Activated CD8-positive, alpha-beta memory T cell treated with anti-CD3 and anti-CD28 coated beads, Interleukin-2, amount 50 U/mL, for 1 hour (primary cell): Measurements from ENCODE around the gene DNAJC18.
A peak's percentile ranks its signal among the peaks of the same experiment; 100 is the strongest.
"Not testable (repeated sequence)": the region's sequence is repeated elsewhere in the genome, so short reads cannot be mapped to it uniquely, and the experiment has no call there.

Experiments used
- DNase-seq: peaks from one replicate; pipeline ENCODE4 v3.0.0-alpha.2; 2020; ENCODE audit errors: extremely low read depth

Gene DNAJC18

DNA sequence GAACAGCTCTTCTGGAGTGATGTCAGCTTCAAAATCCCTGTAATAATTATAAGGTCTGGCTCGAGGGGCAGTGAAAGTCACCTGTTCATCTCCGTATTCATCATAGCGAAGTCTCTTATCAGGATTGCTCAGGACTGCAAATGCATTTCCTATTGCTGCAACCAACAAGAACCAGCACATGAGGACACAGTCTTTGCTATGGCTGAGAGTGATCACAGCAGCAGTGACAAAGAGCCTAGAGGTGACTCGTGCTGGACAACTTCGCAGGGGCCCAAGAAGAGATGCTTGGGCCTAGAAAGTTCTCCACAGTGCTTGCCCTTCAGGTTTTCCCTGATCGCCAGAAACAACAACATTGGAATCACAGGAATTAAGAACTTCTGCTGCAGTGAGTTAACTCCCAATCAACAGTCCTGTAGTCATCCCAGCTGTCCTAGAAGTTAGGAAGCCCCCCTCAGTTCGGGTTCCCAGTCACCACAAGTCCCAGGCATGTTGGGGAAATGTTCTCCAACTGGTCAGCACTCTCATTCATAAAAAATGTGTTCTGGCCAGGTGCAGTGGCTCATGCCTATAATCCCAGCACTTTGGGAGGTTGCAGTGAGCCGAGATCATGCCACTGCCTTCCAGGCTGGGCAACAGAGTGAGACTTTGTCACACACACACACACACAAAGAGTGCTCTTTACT is 13.0 kb downstream of the DNAJC18 start:
- DNase-seq = no peak

DNA sequence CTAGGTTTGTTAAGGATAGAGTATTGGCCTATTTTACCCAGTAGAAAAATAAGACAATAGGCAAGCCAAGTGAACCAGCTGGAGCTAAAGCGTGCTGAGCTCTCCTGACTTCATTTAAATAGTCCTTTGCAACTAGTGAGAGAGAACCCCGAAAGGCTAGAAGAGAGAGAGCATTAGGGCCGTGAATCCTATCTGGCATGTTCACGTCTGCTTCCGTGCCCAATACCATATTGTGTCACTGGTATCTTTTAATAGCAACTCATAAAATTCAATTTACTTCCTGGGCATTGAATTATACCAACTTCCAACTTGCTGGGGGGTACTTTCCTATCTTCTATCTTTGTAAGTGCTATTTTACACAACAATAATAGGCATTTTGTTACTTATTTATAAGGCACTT is 13.8 kb downstream of the DNAJC18 start:
- no peak for DNase-seq

DNA sequence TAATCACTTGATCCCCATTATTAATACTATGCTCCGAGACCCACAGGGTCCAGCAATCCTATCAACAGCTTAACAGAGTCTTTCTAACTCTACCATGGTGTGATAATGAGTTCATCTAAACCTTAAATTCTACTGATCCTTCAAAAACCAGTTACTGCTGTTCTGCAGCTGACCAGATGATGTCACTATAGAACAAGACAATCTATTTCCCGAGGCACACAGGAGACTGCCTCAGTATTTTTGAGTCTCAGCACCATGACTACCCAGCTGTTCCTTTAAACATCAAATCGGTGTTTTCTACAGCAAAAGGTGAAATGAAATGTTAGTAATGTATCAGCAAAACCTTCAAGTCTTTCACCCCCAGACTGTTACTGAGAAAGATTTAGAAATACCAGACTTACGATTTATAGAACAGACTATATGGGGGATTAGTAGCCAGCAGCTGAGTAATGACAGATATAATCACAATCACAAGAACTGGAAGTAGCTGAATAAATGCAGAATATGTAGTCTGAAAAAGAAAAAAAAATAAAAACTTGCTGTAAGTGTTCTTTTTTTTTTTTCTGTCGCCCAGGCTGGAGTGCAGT is 16.9 kb downstream of the DNAJC18 start:
- DNase-seq = peak; percentile 30

DNA sequence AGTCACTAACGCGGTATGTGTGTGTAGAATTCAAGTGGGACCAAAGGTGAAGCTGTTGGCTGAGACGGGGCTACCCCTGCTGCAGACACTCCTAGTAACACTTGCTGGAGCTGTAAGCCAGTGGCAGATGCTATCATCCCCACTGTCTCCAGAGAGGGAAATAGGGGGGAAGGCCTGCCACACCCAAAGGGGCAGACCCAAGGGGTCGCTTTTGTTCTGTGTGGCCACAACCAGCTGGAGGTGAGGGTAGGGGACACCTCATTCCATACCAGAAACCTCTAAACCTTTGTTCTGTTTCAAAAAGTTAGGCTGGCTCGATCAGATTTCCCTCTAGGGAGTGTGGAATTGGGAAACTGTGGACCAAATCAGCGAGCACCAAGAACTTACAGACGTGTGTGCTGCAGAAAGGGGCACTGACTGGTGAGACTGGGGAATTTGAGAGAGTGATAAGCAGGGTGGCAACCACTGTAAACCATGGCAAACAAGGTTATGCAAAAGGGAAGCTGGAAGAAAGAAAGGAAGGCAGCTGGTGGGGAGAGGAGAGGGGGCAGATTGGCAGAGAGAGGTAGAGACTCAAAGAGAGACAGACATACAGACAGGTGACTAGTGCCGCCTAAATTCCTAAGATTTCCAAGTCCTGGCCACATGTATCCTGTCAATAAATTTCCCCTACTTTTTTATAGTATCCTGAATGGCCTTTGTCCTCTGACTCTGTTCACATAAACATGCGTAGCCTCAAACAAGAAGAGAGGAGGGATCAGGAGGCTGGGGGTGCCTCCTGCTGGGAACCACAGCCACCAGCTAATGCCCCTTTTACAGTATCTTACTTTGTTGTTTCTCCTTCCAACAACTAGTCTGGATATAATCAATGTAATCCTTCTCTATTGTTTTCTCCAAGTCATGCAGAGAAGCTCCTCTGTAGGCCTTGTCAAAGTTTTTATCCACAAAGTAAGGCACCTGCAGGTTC is 19.8 kb downstream of the DNAJC18 start:
- DNase-seq = no peak

DNA sequence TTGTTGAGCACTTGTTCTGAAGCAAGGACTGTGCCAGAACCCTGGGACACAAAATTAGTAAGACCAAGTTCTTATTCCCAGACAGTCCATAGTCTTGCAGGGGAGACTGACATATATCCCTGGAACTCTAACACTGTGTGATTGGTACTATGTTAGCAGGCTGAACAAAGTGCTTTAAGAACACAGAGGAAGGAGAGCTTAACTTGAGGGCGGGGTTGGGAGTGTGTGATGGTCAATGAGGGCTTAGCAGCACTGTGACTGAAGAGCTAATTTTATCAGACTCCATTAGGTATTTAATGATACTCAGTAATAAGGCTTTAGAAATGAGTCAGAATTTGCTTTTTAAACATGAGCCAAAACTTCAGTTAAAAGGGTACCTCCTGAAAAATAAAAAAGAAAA is 20.5 kb downstream of the DNAJC18 start:
- DNase-seq = no peak

DNA sequence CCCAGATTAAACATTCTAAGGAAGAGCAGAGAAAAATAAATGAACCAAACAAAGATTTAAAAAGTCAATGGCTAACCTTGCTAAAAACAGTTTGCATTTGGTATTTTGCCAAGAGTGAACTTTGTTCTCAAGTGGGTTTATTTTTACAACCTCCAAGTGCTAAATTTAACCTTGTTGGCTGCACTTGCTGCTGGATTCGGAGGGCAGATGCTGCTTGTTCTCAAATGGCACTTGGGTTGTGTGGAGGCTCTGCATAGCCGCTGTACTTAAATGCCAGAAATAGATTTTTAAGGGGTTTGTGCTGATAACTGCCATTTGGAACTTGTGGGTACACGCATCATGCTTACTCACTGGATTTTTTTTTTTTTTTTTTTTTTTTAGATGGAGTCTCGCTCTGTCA is 22.1 kb downstream of the DNAJC18 start:
- DNase-seq = no peak

DNA sequence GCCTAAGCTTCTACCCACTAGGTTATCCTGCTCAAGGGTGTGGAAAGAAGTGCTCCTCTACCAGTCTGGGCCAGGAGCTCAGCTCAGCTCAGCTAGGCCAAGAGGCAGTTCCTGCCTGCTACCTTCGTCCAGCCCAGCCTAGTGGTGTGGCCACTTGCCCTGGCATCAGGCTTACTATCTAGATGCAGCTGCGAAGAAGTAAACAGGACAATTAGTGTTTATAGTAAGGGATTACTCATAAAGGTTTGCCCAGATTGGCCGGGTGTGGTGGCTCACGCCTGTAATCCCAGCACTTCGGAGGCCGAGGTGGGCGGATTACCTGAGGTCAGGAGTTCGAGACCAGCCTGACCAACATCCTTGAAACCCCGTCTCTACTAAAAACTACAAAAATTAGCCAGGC is 22.7 kb downstream of the DNAJC18 start:
- no peak for DNase-seq

DNA sequence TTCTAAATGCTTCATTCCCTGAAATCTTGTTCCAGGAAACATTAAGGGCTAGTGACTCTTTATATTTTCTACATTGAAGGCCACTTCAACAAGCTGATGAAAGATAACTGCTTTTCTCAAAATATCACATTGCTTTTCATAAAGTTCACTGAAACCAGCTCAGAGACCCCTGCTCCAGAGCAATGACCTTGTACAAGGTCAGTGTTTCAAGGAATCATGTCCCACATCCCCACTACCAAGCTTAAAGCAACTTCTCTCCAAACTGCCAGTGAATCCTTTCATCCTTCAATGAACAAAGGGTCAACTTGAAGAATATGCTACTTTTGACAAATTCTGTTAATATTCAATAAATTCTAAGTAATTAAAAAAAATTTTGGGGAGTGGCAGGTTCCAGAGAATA is 23.5 kb downstream of the DNAJC18 start:
- DNase-seq = no peak

DNA sequence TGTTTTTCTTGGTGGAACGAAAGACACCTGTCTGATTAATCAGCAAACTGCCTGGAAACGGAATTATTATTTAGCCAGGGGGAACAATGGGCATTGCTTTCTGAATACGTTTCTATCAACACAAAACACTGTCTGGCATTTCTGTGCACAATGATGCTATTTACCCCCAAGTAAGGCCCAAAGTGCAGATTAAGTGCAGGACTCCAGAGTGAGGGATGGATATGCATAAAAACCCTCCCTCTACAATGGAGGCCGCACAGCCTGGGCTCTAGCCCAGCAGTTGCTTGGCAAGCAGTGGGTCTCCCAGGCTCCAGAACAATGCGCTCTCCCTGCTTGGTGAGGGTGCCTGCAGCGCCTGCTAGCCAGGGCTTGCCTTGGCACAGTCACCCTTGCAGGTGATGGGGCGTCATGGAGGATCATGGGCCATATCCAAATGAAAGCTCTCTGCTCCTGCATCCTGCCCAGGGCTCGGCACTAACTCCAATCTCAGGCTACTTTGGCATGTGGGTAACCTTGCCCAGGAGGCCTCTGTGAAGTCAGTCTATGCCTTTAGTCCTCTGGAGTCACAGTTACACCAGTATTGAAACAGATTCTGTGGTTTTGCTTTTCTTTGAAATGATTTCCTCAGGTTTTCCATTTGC is 24.0 kb downstream of the DNAJC18 start:
- no peak for DNase-seq

DNA sequence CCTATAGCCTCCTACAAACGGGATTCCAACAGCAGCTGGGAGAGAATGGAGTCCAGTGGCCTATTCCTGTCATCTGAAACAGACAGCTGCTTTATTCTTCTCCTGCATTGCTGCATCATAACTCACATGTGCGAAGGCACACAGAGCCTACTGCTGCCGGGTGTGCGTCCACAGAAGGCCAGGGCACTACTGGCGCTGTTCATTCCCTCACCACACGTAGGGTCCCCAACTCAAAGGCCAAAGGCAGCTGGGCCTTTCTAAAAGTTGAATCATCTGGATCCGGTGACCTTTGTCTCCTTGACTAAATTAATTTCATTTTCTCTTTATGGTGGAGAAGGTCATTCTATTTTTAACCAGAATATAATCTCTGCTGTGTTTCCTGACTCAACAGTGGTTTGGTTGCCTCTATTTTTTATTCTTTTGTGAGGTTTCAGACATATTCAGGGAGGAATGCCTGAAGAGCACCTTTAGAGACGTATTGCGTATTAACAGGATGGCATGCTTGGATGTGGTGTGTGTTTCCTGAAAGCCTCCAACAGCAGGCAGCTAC is 24.7 kb downstream of the DNAJC18 start:
- no peak for DNase-seq

DNA sequence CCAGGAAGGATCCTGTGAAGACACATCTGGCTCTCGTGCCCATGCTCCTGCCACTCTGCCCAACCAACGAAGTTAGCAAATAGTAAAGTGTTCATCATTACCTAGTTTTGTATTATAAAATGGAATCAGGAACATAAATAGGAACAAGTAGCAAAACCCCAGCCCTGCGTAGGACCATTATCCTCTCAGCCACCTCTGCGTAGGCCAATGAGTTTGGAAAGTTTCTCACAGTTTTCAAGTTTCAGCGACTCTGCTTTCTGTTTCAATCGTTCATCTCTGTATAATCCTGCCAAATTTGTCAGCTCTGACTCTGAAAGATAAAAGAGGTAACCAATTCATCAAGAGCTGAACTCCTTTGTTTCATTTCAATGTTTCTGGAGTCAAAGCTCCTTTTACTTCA is 25.4 kb downstream of the DNAJC18 start:
- no peak for DNase-seq

DNA sequence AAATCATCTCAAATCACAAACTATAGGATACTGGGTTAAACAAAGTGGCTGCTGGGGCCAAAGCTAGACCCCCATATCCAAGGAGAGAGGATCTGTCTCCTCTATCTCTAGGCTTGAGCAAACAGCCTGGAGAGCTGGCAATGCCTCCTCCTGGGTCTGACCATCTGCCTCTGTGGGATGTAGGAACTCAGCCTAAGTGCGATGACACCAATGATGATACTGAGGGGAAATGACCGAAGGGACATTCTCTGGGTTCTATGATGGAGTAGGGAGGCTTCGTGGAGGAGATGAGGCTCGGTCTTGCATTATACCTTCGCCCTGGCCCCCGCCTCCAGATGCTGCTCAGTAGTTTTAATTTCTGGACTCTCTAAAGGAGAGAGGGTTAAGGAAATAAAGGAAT is 26.2 kb downstream of the DNAJC18 start:
- DNase-seq = no peak

DNA sequence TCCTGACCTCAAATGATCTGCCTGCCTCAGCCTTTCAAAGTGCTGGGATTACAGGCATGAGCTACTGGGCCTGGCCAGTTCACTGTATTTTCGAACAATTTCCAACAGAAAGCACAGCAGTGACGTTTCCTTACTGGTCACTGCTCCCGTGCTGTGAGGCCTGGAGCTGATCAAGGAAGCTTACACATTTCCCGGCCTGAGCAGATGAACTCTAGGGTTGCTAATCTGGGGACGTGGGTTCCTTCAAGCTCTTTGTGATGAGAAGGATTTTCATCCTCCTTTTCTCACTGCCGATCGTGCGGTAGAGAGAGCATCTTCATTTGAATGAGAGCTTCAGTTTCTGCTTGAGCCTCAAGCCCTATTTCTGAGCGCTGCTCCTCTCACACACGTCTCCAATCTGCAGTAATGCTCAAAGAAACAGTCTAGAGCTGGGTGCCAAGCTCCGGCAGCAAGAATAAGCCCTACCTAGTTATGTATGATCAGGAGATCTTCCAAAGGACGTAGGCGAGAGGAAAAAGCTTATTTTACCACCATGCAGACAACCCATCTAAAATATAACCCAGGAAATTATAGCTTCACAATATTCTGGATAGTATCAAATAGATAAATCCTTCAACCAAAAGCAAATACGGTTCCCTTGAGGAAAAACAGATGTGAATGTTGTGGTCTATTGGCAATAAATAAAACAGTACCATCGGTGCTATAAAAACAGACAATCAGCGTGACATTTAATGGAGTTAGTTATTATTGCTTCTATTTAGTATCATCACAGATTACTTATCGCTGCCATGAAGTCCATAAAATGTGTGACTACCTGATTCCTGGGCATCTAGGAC is 28.1 kb downstream of the DNAJC18 start:
- no peak for DNase-seq

DNA sequence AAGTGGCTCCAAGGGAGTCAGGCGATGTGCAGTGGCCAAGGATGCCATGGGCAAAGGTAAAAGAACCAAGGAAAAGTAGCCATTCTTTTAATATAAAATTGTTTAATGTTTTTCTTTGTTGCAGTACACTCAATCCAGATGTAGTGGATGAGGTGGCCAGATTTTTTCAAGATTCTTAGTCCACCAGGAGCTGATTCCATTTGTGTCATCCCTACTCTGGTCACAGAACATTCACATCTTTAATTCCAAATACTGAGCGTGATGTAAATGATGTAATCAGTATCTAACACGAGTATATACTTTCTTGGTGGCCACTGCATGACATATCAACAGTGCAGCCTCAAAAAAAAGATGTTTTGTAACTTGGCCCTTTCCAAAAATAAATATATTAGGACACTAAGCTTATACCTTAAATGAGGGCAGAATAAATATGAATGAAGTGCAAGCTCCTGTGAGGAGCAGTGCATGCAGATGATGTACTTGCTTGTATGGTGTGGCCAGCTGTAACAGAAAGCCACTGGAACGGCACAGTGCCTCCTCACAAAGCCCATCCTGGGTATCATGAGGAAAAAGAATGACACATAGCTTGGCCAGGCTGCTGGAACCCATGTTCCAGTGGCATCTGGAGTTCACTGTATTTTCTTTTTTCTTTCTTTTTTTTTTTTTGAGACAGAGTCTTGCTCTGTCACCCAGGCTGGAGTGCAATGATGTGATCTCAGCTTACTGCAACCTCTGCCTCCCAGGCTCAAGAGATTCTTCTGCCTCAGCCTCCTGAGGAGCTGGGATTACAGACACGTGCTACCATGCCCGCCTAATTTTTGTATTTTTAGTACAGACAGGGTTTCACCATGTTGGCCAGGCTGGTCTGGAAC is 29.0 kb downstream of the DNAJC18 start:
- no peak for DNase-seq

DNA sequence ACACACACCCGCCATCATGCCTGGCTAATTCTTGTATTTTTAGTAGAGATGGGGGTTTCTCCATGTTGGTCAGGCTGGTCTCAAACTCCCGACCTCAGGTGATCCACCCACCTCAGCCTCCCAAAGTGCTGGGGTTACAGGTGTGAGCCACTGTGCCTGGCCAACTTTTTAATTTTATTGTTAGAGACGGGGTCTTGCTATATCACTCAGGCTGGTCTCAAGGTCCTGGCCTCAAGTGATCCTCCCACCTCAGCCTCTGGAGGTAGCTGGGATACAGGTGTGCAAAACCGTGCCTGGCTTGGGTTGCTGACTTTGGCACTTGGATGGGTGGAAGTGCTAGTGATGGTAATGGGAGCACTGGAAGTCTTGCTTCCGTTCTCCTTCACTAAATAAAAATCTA is 30.2 kb downstream of the DNAJC18 start:
- not testable (repeated sequence) for DNase-seq

DNA sequence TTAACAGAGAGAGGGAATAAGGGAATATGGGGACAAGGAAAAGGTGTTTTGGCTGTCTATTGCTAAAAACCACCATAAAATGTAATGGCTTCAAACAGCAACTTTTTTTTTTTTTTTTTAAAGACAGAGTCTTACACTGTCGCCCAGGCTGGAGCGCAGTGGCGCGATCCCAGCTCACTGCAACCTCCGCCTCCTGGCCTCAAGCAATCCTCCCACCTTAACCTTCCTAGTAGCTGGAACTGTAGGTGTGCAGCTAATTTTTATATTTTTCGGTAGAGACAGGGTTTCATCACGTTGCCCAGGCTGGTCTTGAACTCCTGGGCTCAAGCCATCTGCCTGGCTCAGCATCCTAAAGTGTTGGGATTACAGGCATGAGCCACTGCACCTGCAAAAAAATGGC is 31.1 kb downstream of the DNAJC18 start:
- no peak for DNase-seq

DNA sequence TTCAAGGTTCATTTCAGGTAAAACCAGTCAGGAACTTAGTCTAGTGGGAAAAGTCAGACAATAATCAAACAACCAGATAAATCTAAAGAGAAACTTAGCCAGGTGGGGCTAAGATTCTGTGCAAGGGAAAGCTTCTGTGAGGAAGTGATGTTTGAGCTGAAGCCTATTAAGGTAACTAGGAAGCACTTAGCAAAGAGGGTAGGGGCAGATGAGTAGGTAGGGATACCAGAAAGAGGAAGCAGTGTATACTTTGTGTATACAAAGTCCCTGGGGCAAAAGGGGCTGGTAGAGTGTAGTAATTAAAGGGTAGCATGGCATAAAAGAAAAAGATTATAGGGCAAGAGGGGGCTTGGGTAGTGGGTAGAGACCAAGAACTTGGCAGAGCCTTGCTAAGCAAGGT is 31.8 kb downstream of the DNAJC18 start:
- no peak for DNase-seq

DNA sequence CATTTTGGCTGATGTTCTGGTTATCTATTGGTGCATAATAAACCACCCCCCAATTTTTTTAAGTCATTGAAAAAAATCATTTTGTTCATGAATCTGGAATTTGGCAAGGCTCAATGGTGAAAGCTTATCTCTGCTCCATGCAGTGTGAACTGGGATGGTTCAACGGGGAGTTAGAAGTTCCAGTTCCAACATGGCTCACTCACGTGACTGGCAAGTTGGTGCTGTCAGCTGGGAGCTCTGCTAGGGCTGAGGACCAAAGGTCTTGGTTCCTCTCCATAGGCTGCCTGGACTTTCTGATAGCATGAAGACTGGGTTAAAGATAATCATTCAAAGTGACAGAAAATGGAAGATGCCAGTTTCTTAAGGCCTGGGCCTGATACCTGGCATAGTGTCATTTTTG is 32.4 kb downstream of the DNAJC18 start:
- DNase-seq = no peak

DNA sequence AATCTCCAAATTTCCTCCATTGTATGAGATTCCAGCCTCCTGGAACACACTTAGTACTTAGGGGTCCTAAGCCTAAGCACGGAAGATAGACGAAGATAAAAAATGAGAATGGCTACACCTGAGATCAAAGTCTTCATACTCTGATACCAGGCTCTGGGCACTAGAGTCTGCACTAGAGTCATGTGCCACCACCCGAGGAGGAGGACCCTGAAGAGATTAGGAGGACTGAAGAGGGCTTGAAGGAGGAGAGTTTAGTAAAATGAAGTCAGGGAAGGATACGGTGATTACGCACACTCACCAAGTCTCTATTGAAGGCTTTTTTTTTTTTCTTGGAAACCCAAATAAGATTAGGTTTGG is 34.9 kb downstream of the DNAJC18 start:
- no peak for DNase-seq

DNA sequence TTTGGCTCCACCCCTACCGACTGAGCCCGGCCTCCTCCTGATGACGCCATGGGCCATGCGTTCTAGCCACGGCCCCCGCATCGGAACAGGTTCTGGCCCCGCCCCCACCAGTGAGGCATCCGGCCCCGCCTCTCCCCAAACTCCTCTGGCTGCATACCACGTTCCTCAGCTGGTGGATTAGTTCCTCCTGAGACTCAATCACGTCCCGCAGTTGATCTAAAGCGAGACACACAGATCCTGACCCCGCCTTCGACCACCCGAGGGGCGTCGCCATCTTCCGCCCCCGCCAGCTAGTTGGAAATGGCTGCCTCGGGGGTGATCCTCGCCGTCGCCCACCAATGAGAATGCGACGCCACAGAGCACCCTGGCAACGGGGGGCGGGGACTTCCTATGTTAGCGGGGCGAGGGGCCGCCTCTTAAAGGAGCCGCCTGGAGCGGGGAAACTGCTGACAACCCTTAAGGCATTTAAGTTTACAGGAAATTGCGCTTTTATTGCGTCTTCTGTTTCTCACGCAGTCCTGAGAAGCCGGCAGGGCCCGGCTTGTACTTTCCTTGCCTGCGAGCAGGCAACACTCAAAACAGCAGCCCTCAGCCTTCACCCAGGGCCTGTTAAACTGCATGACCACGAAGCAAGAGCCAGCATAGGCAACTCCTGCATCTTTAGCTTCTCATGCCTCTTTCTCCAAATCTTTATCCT is 35.4 kb downstream of the DNAJC18 start, which contains the start of gene SPATA24:
TSS of gene SPATA24 (minus strand) at position 303 of the 697 bp plus-strand sequence. CDS start at position 274, 29 bp downstream.
- DNase-seq = peak; percentile 93
